ENCODE data around the gene CHST3. TPM values are rescaled to one million over a fixed set of nuclear protein-coding genes. Genes with fewer than 3 reads are reported as not detected.

Gene CHST3
- total RNA-seq, 4 donors from 2014 or later = 27.9 to 54.2 (median 34.2) TPM

DNA sequence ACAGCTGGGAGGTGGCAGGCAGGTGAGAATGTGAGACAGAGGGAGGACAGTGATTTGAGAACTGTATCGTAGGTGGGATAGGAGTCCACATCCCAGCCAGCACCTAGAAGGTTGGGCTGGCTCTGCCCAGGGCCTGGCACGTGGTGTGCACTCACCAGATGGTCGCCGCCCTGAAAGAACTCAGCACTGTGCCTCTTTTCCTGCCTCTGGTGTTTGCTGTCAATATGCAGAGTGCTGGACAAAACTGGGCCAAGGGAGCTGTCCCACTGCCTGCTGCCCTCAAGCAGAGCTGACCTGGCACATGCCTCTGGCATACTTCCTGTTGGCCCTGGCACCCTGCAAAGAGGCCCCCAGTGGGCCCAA, 36.8 kb downstream of the CHST3 start:
- ATAC-seq (ENCODE audit: low FRiP score) (no peak), DNase-seq (ENCODE audit: low spot score) (no peak)
- TF ChIP-seq, protein P1, sequence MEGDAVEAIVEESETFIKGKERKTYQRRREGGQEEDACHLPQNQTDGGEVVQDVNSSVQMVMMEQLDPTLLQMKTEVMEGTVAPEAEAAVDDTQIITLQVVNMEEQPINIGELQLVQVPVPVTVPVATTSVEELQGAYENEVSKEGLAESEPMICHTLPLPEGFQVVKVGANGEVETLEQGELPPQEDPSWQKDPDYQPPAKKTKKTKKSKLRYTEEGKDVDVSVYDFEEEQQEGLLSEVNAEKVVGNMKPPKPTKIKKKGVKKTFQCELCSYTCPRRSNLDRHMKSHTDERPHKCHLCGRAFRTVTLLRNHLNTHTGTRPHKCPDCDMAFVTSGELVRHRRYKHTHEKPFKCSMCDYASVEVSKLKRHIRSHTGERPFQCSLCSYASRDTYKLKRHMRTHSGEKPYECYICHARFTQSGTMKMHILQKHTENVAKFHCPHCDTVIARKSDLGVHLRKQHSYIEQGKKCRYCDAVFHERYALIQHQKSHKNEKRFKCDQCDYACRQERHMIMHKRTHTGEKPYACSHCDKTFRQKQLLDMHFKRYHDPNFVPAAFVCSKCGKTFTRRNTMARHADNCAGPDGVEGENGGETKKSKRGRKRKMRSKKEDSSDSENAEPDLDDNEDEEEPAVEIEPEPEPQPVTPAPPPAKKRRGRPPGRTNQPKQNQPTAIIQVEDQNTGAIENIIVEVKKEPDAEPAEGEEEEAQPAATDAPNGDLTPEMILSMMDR (IDR thresholded peaks at IDR 0.05) = no peak

DNA sequence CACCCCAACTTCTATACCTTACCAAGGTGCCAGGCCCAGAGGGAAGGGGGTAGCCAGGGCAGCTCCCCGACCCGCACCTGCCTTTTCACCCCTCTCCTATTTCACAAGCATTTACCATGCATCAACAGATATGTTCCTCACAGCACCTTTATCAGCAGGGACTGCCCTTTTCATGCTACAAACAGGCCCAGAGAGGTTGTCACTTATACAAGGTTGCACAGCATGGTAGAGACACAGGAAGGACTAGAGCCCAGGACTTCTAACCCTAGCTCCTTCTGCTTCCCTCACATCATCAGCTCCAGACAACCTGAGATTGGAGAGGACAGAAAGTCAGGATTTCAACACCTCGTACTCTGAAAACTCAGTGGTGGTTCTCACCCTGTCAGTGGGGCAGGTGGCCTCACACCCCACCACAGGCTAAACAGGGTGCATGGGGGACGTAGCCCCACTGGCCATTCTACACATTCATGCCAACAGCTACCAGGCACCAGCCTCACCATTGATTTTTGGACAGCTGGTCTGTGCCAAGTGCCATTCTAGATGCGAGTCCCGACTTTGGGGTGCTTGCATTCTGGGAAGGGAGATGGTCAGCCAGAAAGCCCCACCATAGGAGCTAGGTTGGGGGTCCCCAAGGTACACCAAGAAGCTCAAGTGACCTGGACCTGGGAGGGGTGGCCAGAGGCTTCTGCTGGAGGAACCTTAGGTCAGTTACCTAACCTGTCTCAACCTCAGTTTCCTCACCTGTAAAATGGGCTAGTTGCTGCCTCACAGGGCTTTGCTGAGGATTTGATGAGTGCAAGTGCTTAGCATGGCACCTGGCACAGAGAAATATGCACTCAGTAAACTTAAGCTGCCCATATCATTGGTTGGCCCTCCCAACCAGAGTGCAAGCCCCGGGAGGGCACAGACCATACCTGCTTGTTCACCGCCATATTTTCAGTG, 38.4 kb downstream of the CHST3 start:
- ATAC-seq (ENCODE audit: low FRiP score) = no peak
- no peak for DNase-seq (ENCODE audit: low spot score)
- TF ChIP-seq, protein P1 (IDR thresholded peaks at IDR 0.05) = no peak

DNA sequence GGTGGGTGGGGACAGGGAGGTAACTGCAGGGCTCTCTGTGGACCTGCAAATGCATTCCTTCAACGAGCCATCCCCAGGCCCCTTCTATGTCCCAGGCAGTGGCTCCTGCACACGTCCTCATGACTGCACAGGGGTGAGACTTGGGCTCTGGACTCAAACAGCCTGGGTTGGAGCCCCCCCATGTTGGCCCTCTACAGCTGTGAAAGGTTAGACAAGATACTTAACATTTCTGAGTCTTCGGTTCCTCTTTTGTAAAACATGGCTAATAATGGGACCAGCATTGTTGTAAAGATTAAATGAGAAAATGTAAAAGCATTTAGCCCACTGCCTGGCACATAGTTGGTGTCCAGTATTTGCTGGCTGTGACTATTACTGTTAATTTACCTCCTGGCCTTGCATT, 41.8 kb downstream of the CHST3 start:
- ATAC-seq (ENCODE audit: low FRiP score) (no peak), DNase-seq (ENCODE audit: low spot score) (no peak)
- TF ChIP-seq, protein P1 (IDR thresholded peaks at IDR 0.05) = no peak

DNA sequence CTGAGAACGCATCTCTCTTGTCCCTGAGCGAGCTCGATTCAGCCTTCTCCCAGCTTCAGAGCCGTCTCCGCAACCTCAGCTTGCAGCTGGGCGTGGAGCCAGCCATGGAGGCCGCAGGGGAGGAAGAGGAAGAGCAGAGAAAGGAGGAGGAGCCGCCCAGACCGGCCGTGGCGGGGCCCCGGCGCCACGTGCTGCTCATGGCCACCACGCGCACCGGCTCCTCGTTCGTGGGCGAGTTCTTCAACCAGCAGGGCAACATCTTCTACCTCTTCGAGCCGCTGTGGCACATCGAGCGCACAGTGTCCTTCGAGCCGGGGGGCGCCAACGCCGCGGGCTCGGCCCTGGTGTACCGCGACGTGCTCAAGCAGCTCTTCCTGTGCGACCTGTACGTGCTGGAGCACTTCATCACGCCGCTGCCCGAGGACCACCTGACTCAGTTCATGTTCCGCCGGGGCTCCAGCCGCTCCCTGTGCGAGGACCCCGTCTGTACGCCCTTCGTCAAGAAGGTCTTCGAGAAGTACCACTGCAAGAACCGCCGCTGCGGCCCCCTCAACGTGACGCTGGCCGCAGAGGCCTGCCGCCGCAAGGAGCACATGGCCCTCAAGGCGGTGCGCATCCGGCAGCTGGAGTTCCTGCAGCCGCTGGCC, 43.2 kb downstream of the CHST3 start:
- TF ChIP-seq, protein P1 (IDR thresholded peaks at IDR 0.05) = no peak
- ATAC-seq (ENCODE audit: low FRiP score) (no peak), DNase-seq (ENCODE audit: low spot score) (no peak)

DNA sequence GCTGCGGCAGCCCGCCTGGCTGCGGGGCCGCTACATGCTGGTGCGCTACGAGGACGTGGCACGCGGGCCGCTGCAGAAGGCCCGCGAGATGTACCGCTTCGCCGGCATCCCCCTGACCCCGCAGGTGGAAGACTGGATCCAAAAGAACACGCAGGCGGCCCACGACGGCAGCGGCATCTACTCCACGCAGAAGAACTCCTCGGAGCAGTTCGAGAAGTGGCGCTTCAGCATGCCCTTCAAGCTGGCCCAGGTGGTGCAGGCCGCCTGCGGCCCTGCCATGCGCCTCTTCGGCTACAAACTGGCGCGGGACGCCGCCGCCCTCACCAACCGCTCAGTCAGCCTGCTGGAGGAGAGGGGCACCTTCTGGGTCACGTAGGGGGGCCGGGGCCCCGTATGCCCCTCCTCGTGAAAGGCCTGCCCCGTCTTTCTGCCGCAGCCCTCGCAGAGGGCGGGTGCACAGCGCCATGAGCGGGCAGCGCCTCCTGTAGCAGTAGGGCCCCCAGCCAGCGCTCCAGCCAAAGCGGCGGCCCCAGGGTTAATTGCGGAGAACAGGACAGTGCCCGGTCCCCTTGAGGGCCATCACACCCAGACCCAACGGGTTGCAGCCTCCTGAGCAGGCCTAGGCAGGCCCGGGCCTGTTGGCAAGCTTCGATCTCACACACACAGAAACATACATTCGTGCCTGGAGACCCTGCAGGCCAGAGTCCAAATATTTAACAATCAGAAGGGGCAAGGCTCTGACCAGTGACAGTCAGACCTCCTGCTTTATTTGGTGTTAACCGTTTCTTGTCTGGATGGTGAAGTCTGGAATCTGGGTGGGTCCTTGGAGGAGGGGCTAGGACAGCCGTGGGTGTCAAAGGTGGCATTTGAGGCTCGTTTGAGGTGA, 44.1 kb downstream of the CHST3 start:
- TF ChIP-seq, protein P1 (IDR thresholded peaks at IDR 0.05) = no peak
- no peak for DNase-seq (ENCODE audit: low spot score)
- ATAC-seq (ENCODE audit: low FRiP score) = no peak

DNA sequence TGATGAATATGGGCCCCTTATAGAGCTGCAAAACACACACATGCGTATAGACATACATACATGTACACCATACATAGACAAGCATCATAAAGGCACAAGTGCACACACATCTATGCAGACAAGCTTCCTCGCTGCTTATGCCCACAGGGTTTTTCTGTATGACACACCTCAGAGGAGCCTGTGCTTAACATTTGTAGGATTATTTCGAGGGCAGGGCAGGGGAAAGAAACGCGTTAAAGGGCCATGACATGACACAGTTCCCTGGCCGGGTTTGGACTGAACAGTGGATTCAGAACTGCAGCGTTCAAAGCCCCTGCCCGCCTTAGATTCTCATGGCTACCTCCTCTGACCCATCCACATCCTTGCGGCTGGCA, 44.8 kb downstream of the CHST3 start:
- no peak for ATAC-seq (ENCODE audit: low FRiP score)
- TF ChIP-seq, protein P1 (IDR thresholded peaks at IDR 0.05) = no peak
- no peak for DNase-seq (ENCODE audit: low spot score)
